ENCODE measurements around the gene ABCF3. TPM values are rescaled to one million over a fixed set of nuclear protein-coding genes. Genes with fewer than 3 reads are reported as not detected.

The ABCF3 gene
- total and polyA plus RNA-seq, 2 of the 13 experiments (the other 11 are each of a cell fraction or from before 2014, with no cell fraction given), result 38.8 to 46.5 TPM

- TF ChIP-seq, protein P1, sequence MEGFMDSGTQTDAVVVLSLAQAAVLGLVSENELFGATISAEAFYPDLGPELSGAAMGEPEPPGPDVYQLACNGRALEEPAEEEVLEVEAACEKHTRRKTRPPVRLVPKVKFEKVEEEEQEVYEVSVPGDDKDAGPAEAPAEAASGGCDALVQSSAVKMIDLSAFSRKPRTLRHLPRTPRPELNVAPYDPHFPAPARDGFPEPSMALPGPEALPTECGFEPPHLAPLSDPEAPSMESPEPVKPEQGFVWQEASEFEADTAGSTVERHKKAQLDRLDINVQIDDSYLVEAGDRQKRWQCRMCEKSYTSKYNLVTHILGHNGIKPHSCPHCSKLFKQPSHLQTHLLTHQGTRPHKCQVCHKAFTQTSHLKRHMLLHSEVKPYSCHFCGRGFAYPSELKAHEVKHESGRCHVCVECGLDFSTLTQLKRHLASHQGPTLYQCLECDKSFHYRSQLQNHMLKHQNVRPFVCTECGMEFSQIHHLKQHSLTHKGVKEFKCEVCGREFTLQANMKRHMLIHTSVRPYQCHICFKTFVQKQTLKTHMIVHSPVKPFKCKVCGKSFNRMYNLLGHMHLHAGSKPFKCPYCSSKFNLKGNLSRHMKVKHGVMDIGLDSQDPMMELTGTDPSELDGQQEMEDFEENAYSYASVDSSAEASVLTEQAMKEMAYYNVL (CRISPR knock-in tag; IDR thresholded peaks at IDR 0.05; ENCODE audit: borderline replicate concordance), result no peak
- TF ChIP-seq ISX (CRISPR knock-in tag; conservative IDR thresholded peaks at IDR 0.05) (no peak), ZUFSP (CRISPR knock-in tag; IDR thresholded peaks at IDR 0.05; ENCODE audit: borderline replicate concordance) (no peak), ETV5 (CRISPR knock-in tag; IDR thresholded peaks at IDR 0.05; ENCODE audit: borderline replicate concordance) (peak; percentile 55; the same call in 1 of the 2 replicates), HHEX (CRISPR knock-in tag; IDR thresholded peaks at IDR 0.05) (no peak), MXD4 (CRISPR knock-in tag; IDR thresholded peaks at IDR 0.05) (no peak), ZNF530 (CRISPR knock-in tag; IDR thresholded peaks at IDR 0.05; ENCODE audit: low read depth) (no peak), ZSCAN5A (CRISPR knock-in tag; IDR thresholded peaks at IDR 0.05; ENCODE audit: borderline replicate concordance) (no peak), ZFP1 (CRISPR knock-in tag; IDR thresholded peaks at IDR 0.05) (no peak), ZNF460 (CRISPR knock-in tag; IDR thresholded peaks at IDR 0.05; ENCODE audit: borderline replicate concordance) (no peak), HMGA1 (CRISPR knock-in tag; conservative IDR thresholded peaks at IDR 0.05) (no peak), ZFP41 (CRISPR knock-in tag; IDR thresholded peaks at IDR 0.05; ENCODE audit: borderline replicate concordance) (no peak), ZNF761 (CRISPR knock-in tag; conservative IDR thresholded peaks at IDR 0.05) (no peak), ZNF709 (CRISPR knock-in tag; IDR thresholded peaks at IDR 0.05) (no peak)
- TF ChIP-seq, protein P2, sequence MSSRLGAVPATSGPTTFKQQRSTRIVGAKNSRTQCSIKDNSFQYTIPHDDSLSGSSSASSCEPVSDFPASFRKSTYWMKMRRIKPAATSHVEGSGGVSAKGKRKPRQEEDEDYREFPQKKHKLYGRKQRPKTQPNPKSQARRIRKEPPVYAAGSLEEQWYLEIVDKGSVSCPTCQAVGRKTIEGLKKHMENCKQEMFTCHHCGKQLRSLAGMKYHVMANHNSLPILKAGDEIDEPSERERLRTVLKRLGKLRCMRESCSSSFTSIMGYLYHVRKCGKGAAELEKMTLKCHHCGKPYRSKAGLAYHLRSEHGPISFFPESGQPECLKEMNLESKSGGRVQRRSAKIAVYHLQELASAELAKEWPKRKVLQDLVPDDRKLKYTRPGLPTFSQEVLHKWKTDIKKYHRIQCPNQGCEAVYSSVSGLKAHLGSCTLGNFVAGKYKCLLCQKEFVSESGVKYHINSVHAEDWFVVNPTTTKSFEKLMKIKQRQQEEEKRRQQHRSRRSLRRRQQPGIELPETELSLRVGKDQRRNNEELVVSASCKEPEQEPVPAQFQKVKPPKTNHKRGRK (CRISPR knock-in tag; IDR thresholded peaks at IDR 0.05), result no peak
- TF ChIP-seq, protein P3, sequence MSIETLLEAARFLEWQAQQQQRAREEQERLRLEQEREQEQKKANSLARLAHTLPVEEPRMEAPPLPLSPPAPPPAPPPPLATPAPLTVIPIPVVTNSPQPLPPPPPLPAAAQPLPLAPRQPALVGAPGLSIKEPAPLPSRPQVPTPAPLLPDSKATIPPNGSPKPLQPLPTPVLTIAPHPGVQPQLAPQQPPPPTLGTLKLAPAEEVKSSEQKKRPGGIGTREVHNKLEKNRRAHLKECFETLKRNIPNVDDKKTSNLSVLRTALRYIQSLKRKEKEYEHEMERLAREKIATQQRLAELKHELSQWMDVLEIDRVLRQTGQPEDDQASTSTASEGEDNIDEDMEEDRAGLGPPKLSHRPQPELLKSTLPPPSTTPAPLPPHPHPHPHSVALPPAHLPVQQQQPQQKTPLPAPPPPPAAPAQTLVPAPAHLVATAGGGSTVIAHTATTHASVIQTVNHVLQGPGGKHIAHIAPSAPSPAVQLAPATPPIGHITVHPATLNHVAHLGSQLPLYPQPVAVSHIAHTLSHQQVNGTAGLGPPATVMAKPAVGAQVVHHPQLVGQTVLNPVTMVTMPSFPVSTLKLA (IDR thresholded peaks at IDR 0.05), result no peak
- TF ChIP-seq, protein P4, sequence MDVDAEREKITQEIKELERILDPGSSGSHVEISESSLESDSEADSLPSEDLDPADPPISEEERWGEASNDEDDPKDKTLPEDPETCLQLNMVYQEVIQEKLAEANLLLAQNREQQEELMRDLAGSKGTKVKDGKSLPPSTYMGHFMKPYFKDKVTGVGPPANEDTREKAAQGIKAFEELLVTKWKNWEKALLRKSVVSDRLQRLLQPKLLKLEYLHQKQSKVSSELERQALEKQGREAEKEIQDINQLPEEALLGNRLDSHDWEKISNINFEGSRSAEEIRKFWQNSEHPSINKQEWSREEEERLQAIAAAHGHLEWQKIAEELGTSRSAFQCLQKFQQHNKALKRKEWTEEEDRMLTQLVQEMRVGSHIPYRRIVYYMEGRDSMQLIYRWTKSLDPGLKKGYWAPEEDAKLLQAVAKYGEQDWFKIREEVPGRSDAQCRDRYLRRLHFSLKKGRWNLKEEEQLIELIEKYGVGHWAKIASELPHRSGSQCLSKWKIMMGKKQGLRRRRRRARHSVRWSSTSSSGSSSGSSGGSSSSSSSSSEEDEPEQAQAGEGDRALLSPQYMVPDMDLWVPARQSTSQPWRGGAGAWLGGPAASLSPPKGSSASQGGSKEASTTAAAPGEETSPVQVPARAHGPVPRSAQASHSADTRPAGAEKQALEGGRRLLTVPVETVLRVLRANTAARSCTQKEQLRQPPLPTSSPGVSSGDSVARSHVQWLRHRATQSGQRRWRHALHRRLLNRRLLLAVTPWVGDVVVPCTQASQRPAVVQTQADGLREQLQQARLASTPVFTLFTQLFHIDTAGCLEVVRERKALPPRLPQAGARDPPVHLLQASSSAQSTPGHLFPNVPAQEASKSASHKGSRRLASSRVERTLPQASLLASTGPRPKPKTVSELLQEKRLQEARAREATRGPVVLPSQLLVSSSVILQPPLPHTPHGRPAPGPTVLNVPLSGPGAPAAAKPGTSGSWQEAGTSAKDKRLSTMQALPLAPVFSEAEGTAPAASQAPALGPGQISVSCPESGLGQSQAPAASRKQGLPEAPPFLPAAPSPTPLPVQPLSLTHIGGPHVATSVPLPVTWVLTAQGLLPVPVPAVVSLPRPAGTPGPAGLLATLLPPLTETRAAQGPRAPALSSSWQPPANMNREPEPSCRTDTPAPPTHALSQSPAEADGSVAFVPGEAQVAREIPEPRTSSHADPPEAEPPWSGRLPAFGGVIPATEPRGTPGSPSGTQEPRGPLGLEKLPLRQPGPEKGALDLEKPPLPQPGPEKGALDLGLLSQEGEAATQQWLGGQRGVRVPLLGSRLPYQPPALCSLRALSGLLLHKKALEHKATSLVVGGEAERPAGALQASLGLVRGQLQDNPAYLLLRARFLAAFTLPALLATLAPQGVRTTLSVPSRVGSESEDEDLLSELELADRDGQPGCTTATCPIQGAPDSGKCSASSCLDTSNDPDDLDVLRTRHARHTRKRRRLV (CRISPR knock-in tag; IDR thresholded peaks at IDR 0.05), result no peak
Measured at GRCh38 chr3:184156522-184156955, 29.5 kb upstream of the ABCF3 start (continued).

Data from HepG2 (cell line).